Measurements from ENCODE around the gene AFF3. TPM values are rescaled to one million over a fixed set of nuclear protein-coding genes. Genes with fewer than 3 reads are reported as not detected.

The AFF3 gene
- total and polyA plus RNA-seq, 2 donors (not counting 3 experiments of a cell fraction or from before 2014, with no cell fraction given), result 0.06 to 0.07 TPM

DNA sequence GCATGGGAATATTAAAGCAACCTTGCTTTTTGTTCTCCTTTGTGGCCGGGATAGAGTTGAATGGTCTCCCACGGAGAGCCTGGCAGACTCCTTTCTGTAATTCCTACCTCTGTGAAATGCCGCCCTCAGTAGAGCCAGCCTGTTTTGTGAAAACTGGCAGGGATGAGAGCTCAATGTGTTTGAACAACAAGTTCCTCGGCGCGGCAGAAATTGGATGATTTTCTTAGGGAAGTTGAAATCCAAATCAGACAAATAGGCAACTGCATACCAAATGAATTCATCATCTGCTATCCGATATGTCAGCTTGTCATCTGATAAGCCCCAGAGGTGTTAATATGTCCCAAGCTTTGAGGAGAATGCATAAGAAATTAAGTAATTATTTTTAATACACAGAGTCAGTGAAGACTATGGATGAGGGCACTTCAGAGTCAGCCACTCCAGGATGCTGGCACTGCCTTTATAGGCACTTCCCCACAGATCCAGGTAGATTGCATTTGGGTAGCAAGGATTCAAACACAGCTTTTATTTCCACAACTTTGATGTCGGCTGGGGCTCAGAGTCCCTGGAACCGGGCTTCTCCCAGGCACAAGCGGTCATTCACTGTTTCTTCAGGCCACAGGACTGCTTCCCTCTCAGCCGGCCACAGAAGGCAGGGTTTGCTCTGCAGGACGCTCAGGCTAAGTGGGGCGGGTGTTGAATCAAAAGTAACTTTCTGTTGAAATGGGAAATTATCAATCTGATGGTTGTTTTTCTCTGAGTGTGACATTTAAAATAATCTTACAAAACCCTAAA is 569.8 kb downstream of the AFF3 start:
- TF ChIP-seq, protein P1, sequence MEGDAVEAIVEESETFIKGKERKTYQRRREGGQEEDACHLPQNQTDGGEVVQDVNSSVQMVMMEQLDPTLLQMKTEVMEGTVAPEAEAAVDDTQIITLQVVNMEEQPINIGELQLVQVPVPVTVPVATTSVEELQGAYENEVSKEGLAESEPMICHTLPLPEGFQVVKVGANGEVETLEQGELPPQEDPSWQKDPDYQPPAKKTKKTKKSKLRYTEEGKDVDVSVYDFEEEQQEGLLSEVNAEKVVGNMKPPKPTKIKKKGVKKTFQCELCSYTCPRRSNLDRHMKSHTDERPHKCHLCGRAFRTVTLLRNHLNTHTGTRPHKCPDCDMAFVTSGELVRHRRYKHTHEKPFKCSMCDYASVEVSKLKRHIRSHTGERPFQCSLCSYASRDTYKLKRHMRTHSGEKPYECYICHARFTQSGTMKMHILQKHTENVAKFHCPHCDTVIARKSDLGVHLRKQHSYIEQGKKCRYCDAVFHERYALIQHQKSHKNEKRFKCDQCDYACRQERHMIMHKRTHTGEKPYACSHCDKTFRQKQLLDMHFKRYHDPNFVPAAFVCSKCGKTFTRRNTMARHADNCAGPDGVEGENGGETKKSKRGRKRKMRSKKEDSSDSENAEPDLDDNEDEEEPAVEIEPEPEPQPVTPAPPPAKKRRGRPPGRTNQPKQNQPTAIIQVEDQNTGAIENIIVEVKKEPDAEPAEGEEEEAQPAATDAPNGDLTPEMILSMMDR (IDR thresholded peaks at IDR 0.05; ENCODE audit: extremely low read depth in 1 of 2, insufficient read depth in 1 of 2, low read depth in 1 of 2, low read length in 2 of 2), result no peak
- no peak for TF ChIP-seq EZH2 (IDR thresholded peaks at IDR 0.05; ENCODE audit: borderline replicate concordance, low read depth, low read length, severe bottlenecking)
- TF ChIP-seq JUN (IDR thresholded peaks at IDR 0.05; ENCODE audit: borderline replicate concordance, insufficient read depth, insufficient read length, low read depth), result no peak
- TF ChIP-seq FOS (IDR thresholded peaks at IDR 0.05; ENCODE audit: borderline replicate concordance, insufficient read depth, low read length), result no peak
- TF ChIP-seq GATA2 (IDR thresholded peaks at IDR 0.05; ENCODE audit: insufficient read depth, insufficient read length, low read depth, low read length), result no peak
- no peak for TF ChIP-seq MYC (IDR thresholded peaks at IDR 0.05; ENCODE audit: low read depth, low read length)
- TF ChIP-seq, protein P2, sequence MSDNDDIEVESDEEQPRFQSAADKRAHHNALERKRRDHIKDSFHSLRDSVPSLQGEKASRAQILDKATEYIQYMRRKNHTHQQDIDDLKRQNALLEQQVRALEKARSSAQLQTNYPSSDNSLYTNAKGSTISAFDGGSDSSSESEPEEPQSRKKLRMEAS (IDR thresholded peaks at IDR 0.05; ENCODE audit: insufficient read depth, insufficient read length), result no peak
- TF ChIP-seq POLR2A (IDR thresholded peaks at IDR 0.05; ENCODE audit: low read depth, low read length), result no peak
- Histone ChIP-seq H4K20me1 (replicated peaks; ENCODE audit: control insufficient read depth, extremely low read depth, insufficient read depth, low read length) (no peaks in the 10 kb centered on the region), H3K9ac (replicated peaks; ENCODE audit: extremely low read depth, insufficient read depth, low read length) (no peak overlapping the region), H3K4me3 (replicated peaks in 1 of 3; ENCODE audit: insufficient read depth in 1 of 3, low read depth in 1 of 3, low read length in 3 of 3) (no peak overlapping the region), H3K27me3 (ENCODE audit: control insufficient read depth in 2 of 2, insufficient read depth in 2 of 2, low read length in 2 of 2) (peaks cover 0 to 5% of the 10 kb centered on the region in 2 experiments), H3K79me2 (ENCODE audit: control insufficient read depth, insufficient read depth, low read length) (no peaks in the 10 kb centered on the region), H3K9me3 (replicated peaks; ENCODE audit: control insufficient read depth, insufficient read depth, low read length) (no peaks in the 10 kb centered on the region), H3K4me1 (ENCODE audit: control insufficient read depth, extremely low read depth, insufficient read depth, low read length) (no peaks in the 10 kb centered on the region), H3K36me3 (ENCODE audit: control insufficient read depth in 2 of 2, extremely low read depth in 1 of 2, insufficient read depth in 2 of 2, low read length in 2 of 2) (no peaks in the 10 kb centered on the region), H3K9me1 (replicated peaks; ENCODE audit: control insufficient read depth, extremely low read depth, insufficient read depth, low read length) (no peaks in the 10 kb centered on the region), H3K27ac (ENCODE audit: insufficient read depth, low read depth, low read length) (no peak overlapping the region), H3K4me2 (ENCODE audit: insufficient read depth, low read length) (no peak overlapping the region), H2AFZ (ENCODE audit: low read depth, low read length) (no peak overlapping the region)
- DNase-seq (ENCODE audit: low read depth, low spot score) (no peak), FAIRE-seq (no peak)
- dilution Hi-C loops (cut with MboI; ENCODE audit: extremely low pct_ligation_motif_present, low sequenced_read_pairs), result no loop called here
- CTCF ChIA-PET, result interaction anchor here (0.8 to 3.2 kb wide), 3 partner anchors 13 to 809 kb away, joined by 3 to 12 read pairs (median 3); no protein-coding TSS in a partner anchor
- POLR2A ChIA-PET, result no interaction called here
- no TSS peak for BruUV-seq (replicated peaks)
- intact Hi-C loops (cut with micrococcal nuclease), result no loop called here
